Activated CD4-positive, alpha-beta T cell treated with anti-CD3 and anti-CD28 coated beads, Interleukin-2, amount 10 ng/mL, durations not matched to agents 7 days and 5 days (primary cell): ENCODE results near the gene RPL23. TPM values are rescaled to one million over a fixed set of nuclear protein-coding genes. Genes with fewer than 3 reads are reported as not detected.
"Not testable (repeated sequence)": the region's sequence is repeated elsewhere in the genome, so short reads cannot be mapped to it uniquely, and the experiment has no call there.

ENCODE experiments used
- CTCF ChIA-PET: fragments of 350-600 bp; sonication (Branson Sonifier 250); formaldehyde crosslinking; loops from one replicate; lab custom pipeline; 2021; ENCODE audit warnings: antibody characterized with exemption; lab: Charles Lee
- POLR2A ChIA-PET: fragments of 350-600 bp; sonication (Branson Sonifier 250); formaldehyde crosslinking; loops from one replicate; lab custom pipeline; 2021; ENCODE audit warnings: antibody characterized with exemption; lab: Charles Lee
- DNase-seq: peaks from one replicate; pipeline ENCODE4 v3.0.0-alpha.2; 2020
- H3K27ac Mint-ChIP-seq: one replicate; pipeline ENCODE4 v1.8.0; 2021; ENCODE audit warnings: mild to moderate bottlenecking, moderate library complexity, mixed read lengths
- H3K27me3 Mint-ChIP-seq: one replicate; pipeline ENCODE4 v1.8.0; 2021; ENCODE audit warnings: mixed read lengths
- H3K36me3 Mint-ChIP-seq: one replicate; pipeline ENCODE4 v1.8.0; 2021; ENCODE audit warnings: low read depth, mixed read lengths
- H3K4me1 Mint-ChIP-seq: one replicate; pipeline ENCODE4 v1.8.0; 2021; ENCODE audit warnings: mixed read lengths
- H3K4me3 Mint-ChIP-seq: one replicate; pipeline ENCODE4 v1.8.0; 2021; ENCODE audit warnings: mild to moderate bottlenecking, moderate library complexity, mixed read lengths
- H3K9me3 Mint-ChIP-seq: one replicate; pipeline ENCODE4 v1.8.0; 2021; ENCODE audit warnings: mixed read lengths
- total RNA-seq, 2 experiments: library from RNA; stranded (reverse); gene quantifications; one replicate each; pipeline ENCODE4 v1.2.3, GENCODE V29; 2021

Gene RPL23
- total RNA-seq, 2 experiments from 2014 or later: 1,147 to 1,160 TPM

GRCh38 chr17:38870259-38871165, 17.0 kb upstream of the RPL23 start:
- Mint-ChIP-seq H3K27me3 (no peaks in the 10 kb centered on the region), H3K4me3 (peak overlapping the region; percentile 90), H3K9me3 (no peaks in the 10 kb centered on the region), H3K27ac (peak overlapping the region; percentile 91), H3K36me3 (peaks cover 10% of the 10 kb centered on the region), H3K4me1 (peaks cover 62% of the 10 kb centered on the region)
- DNase-seq: peak; percentile 80
- POLR2A ChIA-PET: interaction anchor here (0.6 to 1.0 kb wide), 3 partner anchors 10 to 16 kb away, joined by 3 to 6 read pairs (median 3); no protein-coding TSS in a partner anchor
- CTCF ChIA-PET: interaction anchor here (0.5 to 3.3 kb wide), 11 partner anchors 9 to 304 kb away, joined by 3 to 16 read pairs (median 3); partner anchors contain the start of gene RPL23

DNA sequence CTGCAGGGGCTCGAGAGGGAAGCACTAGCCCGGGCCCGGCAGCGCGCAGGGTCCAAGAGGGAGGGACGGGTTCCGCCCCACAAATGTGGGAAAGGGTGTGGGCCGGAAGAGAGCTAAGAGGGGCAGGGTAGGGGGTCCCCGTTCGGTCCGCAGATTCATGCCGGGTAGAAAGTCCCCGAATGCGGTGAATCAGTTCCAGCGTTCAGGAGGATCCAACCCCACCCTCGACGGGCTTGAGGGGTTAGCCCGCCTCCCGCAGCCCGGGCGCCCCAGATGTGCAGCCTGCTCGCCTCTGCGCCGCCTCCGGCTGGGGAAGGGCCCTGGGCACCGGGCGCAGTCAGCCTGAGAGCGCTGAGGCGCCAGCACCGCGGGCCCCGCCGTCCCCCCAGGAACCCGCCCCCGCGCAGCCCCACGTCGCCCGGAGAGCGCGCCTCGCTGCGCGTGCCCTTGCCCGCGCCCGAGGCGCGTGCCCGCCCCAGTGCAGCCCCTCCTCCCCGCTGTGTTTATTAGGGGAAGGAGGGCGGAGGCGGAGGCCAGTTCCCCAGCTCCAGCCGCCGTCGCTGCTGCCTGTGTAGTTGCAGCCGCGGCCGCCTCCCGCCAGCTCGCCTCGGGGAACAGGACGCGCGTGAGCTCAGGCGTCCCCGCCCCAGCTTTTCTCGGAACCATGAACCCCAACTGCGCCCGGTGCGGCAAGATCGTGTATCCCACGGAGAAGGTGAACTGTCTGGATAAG, 16.2 kb upstream of the RPL23 start, which contains the start of gene LASP1:
Gene LASP1, plus strand, starts transcription at position 533 of the 733 bp plus-strand sequence. Its CDS starts 132 bp downstream, at position 665.
- POLR2A ChIA-PET: interaction anchor here (0.7 kb wide), 1 partner anchor 16 kb away, joined by 6 read pairs; no protein-coding TSS in a partner anchor
- peak within 1 kb of the TSS; percentile 96 for H3K27ac Mint-ChIP-seq
- H3K9me3 Mint-ChIP-seq: no peaks in the 10 kb centered on the region
- no peaks in the 10 kb centered on the region for H3K27me3 Mint-ChIP-seq
- H3K36me3 Mint-ChIP-seq: peaks cover 10% of the 10 kb centered on the region
- H3K4me1 Mint-ChIP-seq: peaks cover 54% of the 10 kb centered on the region
- H3K4me3 Mint-ChIP-seq: peak within 1 kb of the TSS; percentile 90
- CTCF ChIA-PET: interaction anchor here (0.7 to 3.3 kb wide), 8 partner anchors 8 to 305 kb away, joined by 3 to 16 read pairs (median 3); partner anchors contain the start of gene RPL23
- peak; percentile 85 for DNase-seq

- Mint-ChIP-seq H3K4me3 (peak overlapping the region; percentile 90), H3K9me3 (no peaks in the 10 kb centered on the region), H3K36me3 (peaks cover 10% of the 10 kb centered on the region), H3K4me1 (peaks cover 47% of the 10 kb centered on the region), H3K27ac (peak overlapping the region; percentile 96), H3K27me3 (no peaks in the 10 kb centered on the region)
- CTCF ChIA-PET: interaction anchor here (0.6 to 3.3 kb wide), 11 partner anchors 9 to 311 kb away, joined by 3 to 16 read pairs (median 3); partner anchors contain the start of gene RPL23
- POLR2A ChIA-PET: no interaction called here
- DNase-seq: peak; percentile 86
Measured at GRCh38 chr17:38868817-38869525, 15.4 kb upstream of the RPL23 start.

DNA sequence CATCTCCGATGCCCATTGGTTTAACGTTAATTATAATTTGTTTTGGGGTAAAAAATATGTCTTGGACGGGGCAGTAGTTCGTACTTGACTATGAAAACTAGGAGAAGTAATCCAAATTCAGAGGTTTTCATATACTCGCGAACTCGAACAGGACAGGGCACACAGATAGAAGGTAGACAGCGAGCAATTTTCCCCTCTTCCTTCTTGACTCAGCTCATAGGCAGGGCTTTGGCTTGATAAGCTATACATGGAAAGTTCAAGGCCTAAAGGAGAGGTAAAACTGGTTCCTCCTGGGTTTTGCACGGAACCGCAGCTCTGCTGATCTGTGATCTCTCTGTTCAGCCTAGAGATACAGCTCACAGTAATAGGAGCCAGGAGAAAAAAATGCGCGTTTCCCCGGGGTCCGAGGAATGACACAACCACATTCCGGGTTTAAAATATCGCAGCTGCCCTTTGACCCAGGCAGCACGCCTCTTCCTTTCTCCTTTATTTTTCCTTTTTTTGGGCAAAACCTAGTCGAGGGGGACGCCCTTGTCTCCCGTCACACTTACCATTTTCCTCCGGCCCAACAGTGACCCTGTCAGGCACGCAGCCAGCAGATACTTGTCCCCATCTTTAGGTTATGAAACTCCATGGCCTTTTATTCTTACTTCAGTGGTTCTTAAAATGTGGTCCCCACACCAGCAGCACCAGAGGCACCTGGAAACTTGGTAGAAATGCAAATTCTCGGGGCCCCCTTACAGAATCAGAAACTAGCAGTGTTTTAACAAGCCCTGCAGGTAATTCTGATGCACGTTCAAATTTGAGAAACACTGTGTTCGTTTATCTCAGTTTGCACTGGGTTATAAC, 14.7 kb upstream of the RPL23 start:
- ChIA-PET POLR2A (interaction anchor here (0.6 kb wide), 2 partner anchors 15 to 1420 kb away, joined by 3 to 9 read pairs; partner anchors contain the start of gene RPL23), CTCF (interaction anchor here (0.5 to 1.6 kb wide), 12 partner anchors 9 to 331 kb away, joined by 3 to 6 read pairs (median 3); no protein-coding TSS in a partner anchor)
- peak overlapping the region; percentile 96 for H3K27ac Mint-ChIP-seq
- peak overlapping the region; percentile 90 for H3K4me3 Mint-ChIP-seq
- DNase-seq: peak; percentile 29
- peaks cover 40% of the 10 kb centered on the region for H3K4me1 Mint-ChIP-seq
- peaks cover 10% of the 10 kb centered on the region for H3K36me3 Mint-ChIP-seq
- no peaks in the 10 kb centered on the region for H3K9me3 Mint-ChIP-seq
- H3K27me3 Mint-ChIP-seq: no peaks in the 10 kb centered on the region

GRCh38 chr17:38867179-38867967, 13.9 kb upstream of the RPL23 start:
- ChIA-PET CTCF (interaction anchor here (0.5 to 1.6 kb wide), 9 partner anchors 11 to 331 kb away, joined by 3 to 6 read pairs (median 3); no protein-coding TSS in a partner anchor), POLR2A (interaction anchor here (0.6 kb wide), 2 partner anchors 14 to 1421 kb away, joined by 3 to 9 read pairs; partner anchors contain the start of gene RPL23)
- DNase-seq: peak; percentile 79
- peak overlapping the region; percentile 96 for H3K27ac Mint-ChIP-seq
- no peaks in the 10 kb centered on the region for H3K27me3 Mint-ChIP-seq
- H3K36me3 Mint-ChIP-seq: peaks cover 7% of the 10 kb centered on the region
- peak overlapping the region; percentile 90 for H3K4me3 Mint-ChIP-seq
- H3K4me1 Mint-ChIP-seq: peaks cover 32% of the 10 kb centered on the region
- no peaks in the 10 kb centered on the region for H3K9me3 Mint-ChIP-seq

DNA sequence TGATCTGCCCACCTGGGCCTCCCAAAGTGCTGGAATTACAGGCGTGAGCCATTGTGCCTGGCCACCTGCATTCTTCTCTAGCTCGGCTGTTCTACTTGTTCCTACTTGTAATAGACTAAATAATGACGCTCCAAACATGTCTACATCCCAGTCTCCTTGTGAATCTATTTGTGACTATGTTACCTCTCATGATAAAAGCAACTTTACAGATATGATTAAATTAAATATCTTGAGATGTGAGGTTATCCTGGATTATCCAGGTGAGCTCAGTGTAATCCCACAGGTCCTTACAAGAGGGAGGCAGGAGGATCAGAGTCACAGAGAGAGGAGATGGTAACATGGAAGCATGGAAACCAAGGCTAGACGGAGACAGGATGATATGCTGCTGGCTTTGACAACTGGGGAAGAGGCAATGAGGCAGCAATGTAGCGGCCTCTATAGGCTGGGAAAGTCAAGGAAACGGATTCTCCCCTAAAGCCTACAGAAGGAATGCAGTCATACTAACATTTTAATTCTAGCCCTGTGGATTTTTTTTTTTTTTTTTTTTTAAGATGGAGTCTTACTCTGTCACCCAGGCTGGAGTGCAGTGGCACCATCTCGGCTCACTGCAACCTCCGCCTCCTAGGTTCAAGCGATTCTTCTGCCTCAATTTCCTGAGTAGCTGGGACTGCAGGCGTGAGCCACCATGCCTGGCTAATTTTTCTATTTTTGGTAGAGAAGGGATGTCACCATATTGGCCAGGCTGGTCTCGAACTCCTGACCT, 11.3 kb upstream of the RPL23 start:
- H3K9me3 Mint-ChIP-seq: no peaks in the 10 kb centered on the region
- no peak overlapping the region for H3K4me3 Mint-ChIP-seq
- DNase-seq: no peak
- H3K36me3 Mint-ChIP-seq: no peaks in the 10 kb centered on the region
- ChIA-PET CTCF (no interaction called here), POLR2A (interaction anchor here (0.7 kb wide), 1 partner anchor 10 kb away, joined by 3 read pairs; no protein-coding TSS in a partner anchor)
- peaks cover 23% of the 10 kb centered on the region for H3K4me1 Mint-ChIP-seq
- no peak overlapping the region for H3K27ac Mint-ChIP-seq
- H3K27me3 Mint-ChIP-seq: no peaks in the 10 kb centered on the region

GRCh38 chr17:38861399-38861843, 7.9 kb upstream of the RPL23 start:
- H3K9me3 Mint-ChIP-seq: no peaks in the 10 kb centered on the region
- H3K36me3 Mint-ChIP-seq: no peaks in the 10 kb centered on the region
- ChIA-PET POLR2A (interaction anchor here (0.6 kb wide), 1 partner anchor 99 kb away, joined by 3 read pairs; no protein-coding TSS in a partner anchor), CTCF (interaction anchor here (1.0 to 1.4 kb wide), 2 partner anchors 9 to 37 kb away, joined by 3 to 10 read pairs; partner anchors contain the start of gene LASP1)
- peaks cover 7% of the 10 kb centered on the region for H3K4me1 Mint-ChIP-seq
- DNase-seq: no peak
- no peak overlapping the region for H3K4me3 Mint-ChIP-seq
- no peaks in the 10 kb centered on the region for H3K27me3 Mint-ChIP-seq
- H3K27ac Mint-ChIP-seq: no peak overlapping the region

GRCh38 chr17:38857271-38857670, 3.8 kb upstream of the RPL23 start:
- CTCF ChIA-PET: interaction anchor here (0.6 to 1.7 kb wide), 5 partner anchors 11 to 1130 kb away, joined by 3 to 6 read pairs (median 3); no protein-coding TSS in a partner anchor
- Mint-ChIP-seq H3K4me3 (no peak overlapping the region), H3K27me3 (no peaks in the 10 kb centered on the region), H3K36me3 (peaks cover 13% of the 10 kb centered on the region), H3K4me1 (peaks cover 21% of the 10 kb centered on the region), H3K9me3 (no peaks in the 10 kb centered on the region), H3K27ac (no peak overlapping the region)
- DNase-seq: no peak
- POLR2A ChIA-PET: no interaction called here

- not testable (repeated sequence) for H3K27me3 Mint-ChIP-seq, DNase-seq, H3K4me3 Mint-ChIP-seq, H3K9me3 Mint-ChIP-seq
- ChIA-PET POLR2A (interaction anchor here (0.6 kb wide), 2 partner anchors 9 to 92 kb away, joined by 3 read pairs; no protein-coding TSS in a partner anchor), CTCF (interaction anchor here (1.0 to 3.6 kb wide), 5 partner anchors 8 to 29 kb away, joined by 3 to 16 read pairs (median 3); partner anchors contain the start of gene LASP1)
- peak overlapping the region; percentile 77 for H3K27ac Mint-ChIP-seq
- H3K36me3 Mint-ChIP-seq: peaks cover 34% of the 10 kb centered on the region
- peaks cover 38% of the 10 kb centered on the region for H3K4me1 Mint-ChIP-seq
Measured at GRCh38 chr17:38855101-38855714, 1.7 kb upstream of the RPL23 start.
